H1 (cell line): ENCODE measurements around the gene HOXB5. TPM values are rescaled to one million over a fixed set of nuclear protein-coding genes. Genes with fewer than 3 reads are reported as not detected.

ENCODE experiments used
- CHD7 ChIP-seq: fragments of 300-600 bp; sonication (generic); IDR thresholded peaks from 2 replicates; pipeline ENCODE4 v1.7.1; 2012; ENCODE audit warnings: low read length, moderate library complexity, mild to moderate bottlenecking, inconsistent platforms; ENCODE audit not compliant: insufficient replicate concordance
- NRF1 ChIP-seq: IDR thresholded peaks from 2 replicates; pipeline ENCODE4 v1.6.1; 2011; ENCODE audit warnings: mild to moderate bottlenecking, low read depth, low read length, improper control_type of control experiment
- polyA plus RNA-seq, 7 experiments: library from polyadenylated mRNA; depleted of rRNA in 3 of 7; stranded (reverse) in 5 of 7; unstranded in 2 of 7; fragments of >200 nt in 5 of 7; fragments of 200-250 nt in 2 of 7; gene quantifications; 1 replicate in 5 of 7; 2 replicates in 1 of 7; 4 replicates in 1 of 7; pipeline versions ENCODE4 v1.2.1 to v1.2.3, GENCODE V29; 2011 to 2013; ENCODE audit warnings: missing spikeins in 2 of 7, mixed read lengths in 2 of 7
- total RNA-seq: library from RNA; stranded (reverse); fragmentation: NEBNext Ultra II Directional; extraction: Animal tissue kit (Norgen Biotek cat#: 25700); gene quantifications from 2 replicates; pipeline ENCODE4 v1.2.1, GENCODE V29; 2021

The HOXB5 gene
- total and polyA plus RNA-seq, 2 of the 8 experiments (the other 6 are each of a cell fraction or from before 2014, with no cell fraction given), result not detected

GRCh38 chr17:48631693-48632578 lies 38.4 kb upstream of the HOXB5 start (continued):
- TF ChIP-seq CHD7 (no peak), NRF1 (no peak)
- TF ChIP-seq, all 59 proteins: peak for 2
